ENCODE results near the gene SLC51A. TPM values are rescaled to one million over a fixed set of nuclear protein-coding genes. Genes with fewer than 3 reads are reported as not detected.

SLC51A gene
- total RNA-seq, 1 donor from 2014 or later, result not detected

DNA sequence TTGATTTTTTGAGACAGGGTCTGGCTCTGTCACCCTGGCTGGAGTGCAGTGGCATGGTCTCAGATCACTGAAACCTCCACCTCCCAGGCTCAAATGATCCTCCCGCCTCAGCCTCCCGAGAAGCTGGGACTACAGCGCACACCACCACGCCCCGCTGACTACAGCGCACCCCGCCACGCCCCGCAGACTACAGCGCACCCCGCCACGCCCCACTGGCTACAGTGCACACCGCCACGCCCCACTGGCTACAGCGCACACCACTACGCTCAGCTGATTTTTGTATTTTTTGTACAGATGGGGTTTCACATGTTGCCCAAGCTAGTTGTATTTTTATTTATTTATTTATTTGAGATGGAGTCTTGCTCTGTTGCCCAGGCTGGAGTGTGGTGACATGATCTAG, 35.6 kb downstream of the SLC51A start:
- no peaks in the 10 kb centered on the region for H3K4me1 Mint-ChIP-seq (ENCODE audit: unreplicated experiment)
- TF ChIP-seq CTCF (IDR thresholded peaks at IDR 0.05; ENCODE audit: unreplicated experiment), result no peak
- H3K27ac Mint-ChIP-seq (ENCODE audit: unreplicated experiment), result no peak overlapping the region
- no peak overlapping the region for H3K4me3 Mint-ChIP-seq (ENCODE audit: unreplicated experiment)
- H3K9me3 Mint-ChIP-seq (ENCODE audit: unreplicated experiment), result no peaks in the 10 kb centered on the region
- no peak for DNase-seq (ENCODE audit: low spot score)
- H3K27me3 Mint-ChIP-seq (ENCODE audit: unreplicated experiment), result no peaks in the 10 kb centered on the region
- H3K36me3 Mint-ChIP-seq (ENCODE audit: low read depth, unreplicated experiment), result peaks cover 13% of the 10 kb centered on the region

- H3K27me3 Mint-ChIP-seq (ENCODE audit: unreplicated experiment), result no peaks in the 10 kb centered on the region
- H3K4me1 Mint-ChIP-seq (ENCODE audit: unreplicated experiment), result no peaks in the 10 kb centered on the region
- no peaks in the 10 kb centered on the region for H3K9me3 Mint-ChIP-seq (ENCODE audit: unreplicated experiment)
- no peak for TF ChIP-seq CTCF (IDR thresholded peaks at IDR 0.05; ENCODE audit: unreplicated experiment)
- peaks cover 13% of the 10 kb centered on the region for H3K36me3 Mint-ChIP-seq (ENCODE audit: low read depth, unreplicated experiment)
- no peak for DNase-seq (ENCODE audit: low spot score)
- no peak overlapping the region for H3K27ac Mint-ChIP-seq (ENCODE audit: unreplicated experiment)
- H3K4me3 Mint-ChIP-seq (ENCODE audit: unreplicated experiment), result no peak overlapping the region
These were observed 38.3 kb downstream of the SLC51A start for GRCh38 chr3:196254376-196255283.

GRCh38 chr3:196255776-196256175, 39.4 kb downstream of the SLC51A start:
- peaks cover 10% of the 10 kb centered on the region for H3K36me3 Mint-ChIP-seq (ENCODE audit: low read depth, unreplicated experiment)
- no peaks in the 10 kb centered on the region for H3K9me3 Mint-ChIP-seq (ENCODE audit: unreplicated experiment)
- no peak for DNase-seq (ENCODE audit: low spot score)
- no peak overlapping the region for H3K27ac Mint-ChIP-seq (ENCODE audit: unreplicated experiment)
- H3K4me1 Mint-ChIP-seq (ENCODE audit: unreplicated experiment), result no peaks in the 10 kb centered on the region
- no peak for TF ChIP-seq CTCF (IDR thresholded peaks at IDR 0.05; ENCODE audit: unreplicated experiment)
- H3K4me3 Mint-ChIP-seq (ENCODE audit: unreplicated experiment), result no peak overlapping the region
- H3K27me3 Mint-ChIP-seq (ENCODE audit: unreplicated experiment), result no peaks in the 10 kb centered on the region

GRCh38 chr3:196260784-196261183, 44.5 kb downstream of the SLC51A start:
- Mint-ChIP-seq H3K4me1 (ENCODE audit: unreplicated experiment) (no peaks in the 10 kb centered on the region), H3K27me3 (ENCODE audit: unreplicated experiment) (no peaks in the 10 kb centered on the region), H3K9me3 (ENCODE audit: unreplicated experiment) (no peaks in the 10 kb centered on the region), H3K27ac (ENCODE audit: unreplicated experiment) (no peak overlapping the region), H3K36me3 (ENCODE audit: low read depth, unreplicated experiment) (peaks cover 17% of the 10 kb centered on the region), H3K4me3 (ENCODE audit: unreplicated experiment) (no peak overlapping the region)
- no peak for TF ChIP-seq CTCF (IDR thresholded peaks at IDR 0.05; ENCODE audit: unreplicated experiment)
- no peak for DNase-seq (ENCODE audit: low spot score)

- no peaks in the 10 kb centered on the region for H3K9me3 Mint-ChIP-seq (ENCODE audit: unreplicated experiment)
These were observed 47.5 kb downstream of the SLC51A start for GRCh38 chr3:196263819-196264218.

More at GRCh38 chr3:196263819-196264218, 47.5 kb downstream of the SLC51A start:
- Mint-ChIP-seq H3K27ac (ENCODE audit: unreplicated experiment) (no peak overlapping the region), H3K4me1 (ENCODE audit: unreplicated experiment) (no peaks in the 10 kb centered on the region), H3K27me3 (ENCODE audit: unreplicated experiment) (no peaks in the 10 kb centered on the region), H3K4me3 (ENCODE audit: unreplicated experiment) (no peak overlapping the region), H3K36me3 (ENCODE audit: low read depth, unreplicated experiment) (peaks cover 23% of the 10 kb centered on the region)
- no peak for TF ChIP-seq CTCF (IDR thresholded peaks at IDR 0.05; ENCODE audit: unreplicated experiment)
- no peak for DNase-seq (ENCODE audit: low spot score)
